GM19035 (cell line): Measurements from ENCODE around the gene DYNLT2.

Experiments
- ATAC-seq: cut with Tn5 transposase; IDR thresholded peaks from one replicate; pipeline ENCODE4 v1.9.1; 2021; ENCODE audit not compliant: unreplicated experiment

The DYNLT2 gene

GRCh38 chr6:169738976-169739529 lies 12.3 kb downstream of the DYNLT2 start:
- no peak for ATAC-seq

GRCh38 chr6:169738204-169738975 lies 13.0 kb downstream of the DYNLT2 start:
- ATAC-seq, result no peak

- no peak for ATAC-seq
These were observed 21.4 kb downstream of the DYNLT2 start for GRCh38 chr6:169729961-169730360.

GRCh38 chr6:169726963-169727362 lies 24.4 kb downstream of the DYNLT2 start:
- no peak for ATAC-seq

GRCh38 chr6:169726049-169726400 lies 25.3 kb downstream of the DYNLT2 start:
- no peak for ATAC-seq

- no peak for ATAC-seq
These were observed 26.0 kb downstream of the DYNLT2 start for GRCh38 chr6:169725125-169726048.

GRCh38 chr6:169724494-169725124 lies 26.8 kb downstream of the DYNLT2 start, which contains the start of gene PHF10:
TSS of gene PHF10 (minus strand) at chr6:169724500. CDS start at chr6:169723931, 569 bp downstream.
- peak; percentile 50 for ATAC-seq

GRCh38 chr6:169723991-169724493 lies 27.3 kb downstream of the DYNLT2 start:
- ATAC-seq, result peak; percentile 43

- peak; percentile 39 for ATAC-seq
These were observed 28.0 kb downstream of the DYNLT2 start for GRCh38 chr6:169723200-169723909.

GRCh38 chr6:169722362-169723199 lies 28.8 kb downstream of the DYNLT2 start:
- peak; percentile 20 for ATAC-seq

- ATAC-seq, result no peak
These were observed 31.0 kb downstream of the DYNLT2 start for GRCh38 chr6:169720207-169720855.

GRCh38 chr6:169719117-169719516 lies 32.3 kb downstream of the DYNLT2 start:
- ATAC-seq, result no peak

- no peak for ATAC-seq
These were observed 36.8 kb downstream of the DYNLT2 start for GRCh38 chr6:169714595-169714994.

GRCh38 chr6:169714178-169714577 lies 37.2 kb downstream of the DYNLT2 start:
- no peak for ATAC-seq

- ATAC-seq, result no peak
These were observed 41.4 kb downstream of the DYNLT2 start for GRCh38 chr6:169710009-169710408.

- peak; percentile 43 for ATAC-seq
These were observed 42.1 kb downstream of the DYNLT2 start for GRCh38 chr6:169709293-169709692.

- ATAC-seq, result no peak
These were observed 43.6 kb downstream of the DYNLT2 start for GRCh38 chr6:169707772-169708171.

- ATAC-seq, result peak; percentile 18
These were observed 48.5 kb downstream of the DYNLT2 start for GRCh38 chr6:169702840-169703246.
